Endometrium (tissue), 2 donors: Measurements from ENCODE around the gene RAB23.

ENCODE experiments used
- FAIRE-seq: peaks from 2 replicates; lab custom pipeline; 2012; peaks lifted over from hg19 to GRCh38; lab: Jason Lieb, UNC
- donor health status: control.
- donor health status: control.

The RAB23 gene

DNA sequence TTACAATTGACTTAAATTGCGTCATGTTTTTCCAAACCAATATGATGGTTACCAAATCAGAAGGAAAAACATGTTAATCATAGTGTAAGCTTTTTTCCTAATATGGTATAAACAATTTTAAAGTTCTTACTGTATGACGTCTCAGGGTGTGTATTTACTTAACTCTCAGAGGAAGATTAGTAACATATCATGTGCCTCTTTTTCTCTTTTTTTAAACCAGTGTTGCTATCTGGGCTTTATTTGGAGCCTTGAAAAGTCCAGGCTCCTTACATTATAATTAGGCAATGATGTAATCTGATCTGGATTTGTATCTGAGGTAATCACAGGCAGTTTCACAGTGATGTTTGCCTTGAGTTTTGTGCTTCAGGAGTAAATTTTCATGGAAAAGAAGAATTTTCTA, 20.4 kb upstream of the RAB23 start:
- FAIRE-seq: no peak

DNA sequence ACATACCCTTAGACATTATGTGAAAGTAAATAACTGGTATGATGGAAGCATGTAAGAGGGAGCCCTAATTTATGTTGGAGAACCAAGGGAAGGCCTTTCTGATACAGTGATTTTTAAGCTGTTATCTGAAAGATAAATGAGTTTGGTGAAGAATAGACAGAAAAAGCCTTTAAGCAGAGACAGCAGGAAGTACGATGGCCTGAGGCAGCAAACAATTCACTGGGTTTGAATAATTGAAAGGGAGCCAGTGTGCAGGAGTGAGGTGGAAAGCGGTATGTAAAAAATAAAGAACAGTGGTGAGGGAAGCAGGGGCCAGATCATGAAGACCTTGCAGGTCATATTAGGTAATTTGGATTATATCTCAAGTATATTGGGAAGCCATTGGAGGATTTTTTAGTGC, 4.1 kb upstream of the RAB23 start:
- no peak for FAIRE-seq

GRCh38 chr6:57224769-57225515, 2.8 kb upstream of the RAB23 start:
- FAIRE-seq: no peak

GRCh38 chr6:57222743-57223077, 603 bp upstream of the RAB23 start:
- no peak for FAIRE-seq

- no peak for FAIRE-seq
These were observed 744 bp downstream of the RAB23 start for GRCh38 chr6:57221191-57221935.

GRCh38 chr6:57220083-57220703, 1.9 kb downstream of the RAB23 start:
- no peak for FAIRE-seq

DNA sequence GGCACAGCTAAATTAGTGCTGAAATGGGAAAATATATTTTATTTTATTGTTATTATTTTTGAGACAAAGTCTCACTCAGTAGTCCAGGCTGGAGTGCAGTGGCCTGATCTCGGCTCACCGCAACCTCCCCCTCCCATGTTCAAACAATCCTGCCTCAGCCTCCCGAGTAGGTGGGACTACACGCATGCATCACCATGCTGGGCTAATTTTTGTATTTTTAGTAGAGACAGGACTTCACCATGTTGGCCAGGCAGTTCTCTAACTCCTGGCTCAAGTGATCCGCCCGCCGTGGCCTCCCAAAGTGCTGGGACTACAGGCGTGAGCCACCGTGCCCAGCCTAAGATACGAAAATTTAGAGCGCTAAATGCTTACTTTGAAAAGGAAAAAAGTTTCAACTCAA, 4.8 kb downstream of the RAB23 start:
- FAIRE-seq: no peak

- FAIRE-seq: peak; percentile 53
These were observed 5.6 kb downstream of the RAB23 start for GRCh38 chr6:57216235-57217101.

- FAIRE-seq: no peak
These were observed 6.8 kb downstream of the RAB23 start for GRCh38 chr6:57215260-57215659.

- FAIRE-seq: no peak
These were observed 12.0 kb downstream of the RAB23 start for GRCh38 chr6:57210060-57210459.

DNA sequence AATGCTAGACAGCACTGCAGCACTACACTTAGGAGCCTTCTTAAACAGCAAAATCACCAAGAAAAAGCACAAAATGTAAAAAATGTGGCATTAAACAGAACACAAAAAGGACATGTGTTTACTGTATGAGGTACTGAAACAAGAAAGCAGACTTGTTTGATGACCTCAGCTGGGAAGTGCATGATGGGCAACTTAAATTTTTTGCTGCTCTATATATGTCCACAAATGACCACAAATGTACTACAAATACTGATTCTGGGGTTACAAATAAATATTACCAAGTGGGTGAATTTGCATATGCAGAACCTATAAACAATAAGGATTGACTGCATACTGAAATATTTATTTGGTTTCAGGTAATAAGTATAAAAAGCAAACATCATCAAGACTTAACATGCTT, 13.1 kb downstream of the RAB23 start:
- no peak for FAIRE-seq

- FAIRE-seq: no peak
These were observed 14.2 kb downstream of the RAB23 start for GRCh38 chr6:57207872-57208271.

- FAIRE-seq: no peak
These were observed 15.0 kb downstream of the RAB23 start for GRCh38 chr6:57207141-57207540.

GRCh38 chr6:57205550-57206328, 16.4 kb downstream of the RAB23 start:
- no peak for FAIRE-seq

DNA sequence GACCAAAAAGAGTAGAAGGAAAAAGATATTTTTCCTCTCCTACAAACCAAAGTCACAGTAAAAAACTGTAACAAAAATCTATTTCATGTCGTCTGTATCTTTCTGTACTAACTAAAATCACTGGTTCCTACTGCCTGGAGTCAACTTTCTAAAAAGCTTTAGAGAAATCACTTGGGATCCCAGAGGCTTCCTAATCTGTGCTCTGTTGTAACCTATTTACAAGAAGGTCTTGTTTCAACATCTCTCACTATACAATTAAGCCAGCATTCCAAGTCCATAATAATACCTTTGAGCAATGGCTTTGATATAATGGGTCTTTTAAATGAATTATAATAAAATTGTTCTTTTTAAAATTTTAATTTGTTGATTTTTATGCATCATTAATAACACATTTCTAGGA, 20.4 kb downstream of the RAB23 start:
- no peak for FAIRE-seq

DNA sequence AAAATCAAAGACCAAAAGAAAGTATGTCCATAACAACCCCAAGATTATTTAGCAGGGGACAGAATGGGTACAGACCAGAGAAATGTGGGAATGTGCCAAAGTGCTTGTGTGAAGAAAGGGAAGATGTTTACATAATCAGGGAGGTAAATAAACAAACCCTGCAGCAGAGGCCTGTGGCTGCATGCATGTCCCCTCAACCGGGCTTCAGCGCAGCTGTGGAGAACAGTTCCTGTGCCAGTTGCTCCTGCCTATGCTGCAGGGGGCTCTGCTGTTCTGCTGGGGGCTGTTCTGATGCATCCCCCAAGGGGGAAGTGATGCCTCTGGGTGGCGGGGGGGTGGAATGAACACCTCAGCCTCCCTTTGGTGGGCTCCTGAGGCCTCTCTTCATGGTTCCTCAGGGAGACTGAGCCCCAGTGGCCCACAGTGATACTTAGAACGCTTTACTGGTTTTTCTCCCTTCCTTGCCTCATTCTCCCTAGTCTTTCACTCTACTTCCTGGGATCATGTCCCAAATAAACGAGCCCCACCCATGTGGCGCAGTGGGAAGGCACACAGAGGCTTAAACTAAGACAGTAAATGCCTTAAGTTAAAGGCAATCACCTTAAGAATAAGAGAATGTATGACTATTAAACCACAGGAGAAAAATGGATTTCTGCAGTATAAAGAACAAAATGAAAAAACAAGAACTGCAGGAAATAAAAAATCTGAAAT, 23.0 kb downstream of the RAB23 start:
- no peak for FAIRE-seq

DNA sequence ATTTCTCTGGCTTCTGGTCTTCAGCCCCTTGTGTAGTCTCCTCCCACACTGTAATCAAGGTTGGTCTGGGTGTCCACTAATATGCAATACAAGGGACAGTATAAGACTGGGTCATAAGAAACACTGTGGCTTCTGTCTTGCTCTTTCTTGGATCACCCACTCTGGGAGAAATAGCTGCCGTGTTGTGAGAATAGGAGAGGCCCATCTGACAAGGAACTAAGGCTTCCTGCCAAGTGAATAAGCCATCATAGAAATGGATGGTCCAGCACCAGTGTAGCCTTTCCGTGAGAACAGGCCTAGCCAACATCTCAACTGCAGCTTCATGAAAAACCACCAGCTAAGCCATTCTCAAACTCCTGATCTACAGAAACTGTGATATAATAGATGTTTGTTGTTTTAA, 26.6 kb downstream of the RAB23 start:
- FAIRE-seq: no peak

- no peak for FAIRE-seq
These were observed 28.9 kb downstream of the RAB23 start for GRCh38 chr6:57193177-57193576.

- no peak for FAIRE-seq
These were observed 32.0 kb downstream of the RAB23 start for GRCh38 chr6:57190140-57190539.

GRCh38 chr6:57183336-57183735, 38.8 kb downstream of the RAB23 start:
- no peak for FAIRE-seq

- FAIRE-seq: no peak
These were observed 40.1 kb downstream of the RAB23 start for GRCh38 chr6:57182017-57182432.
